ENCODE data around the gene LDAH. TPM values are rescaled to one million over a fixed set of nuclear protein-coding genes. Genes with fewer than 3 reads are reported as not detected.

LDAH gene
- total and polyA plus RNA-seq, 7 donors, result 6.0 to 18.3 (median 12.2) TPM

- H3K9me3 ChIP-seq, result no peaks in the 10 kb centered on the region
- H3K36me3 ChIP-seq, result peaks cover 0 to 4% (median 0%) of the 10 kb centered on the region in 4 donors
- H3K27ac ChIP-seq, result no peak overlapping the region
- no peaks in the 10 kb centered on the region for H3K27me3 ChIP-seq
- 96 to 97% methylated on average over 3 of the region's 3 CpGs for WGBS, 2 donors
- TF ChIP-seq EP300 (IDR thresholded peaks at IDR 0.05) (no peak), POLR2AphosphoS5 (IDR thresholded peaks at IDR 0.05) (no peak), CTCF (IDR thresholded peaks at IDR 0.05) (no peak), POLR2A (IDR thresholded peaks at IDR 0.05) (no peak)
- no peak for DNase-seq
- H3K4me1 ChIP-seq, result no peaks in the 10 kb centered on the region
- intact Hi-C loops (cut with DNase I), result no loop called here
- no peak overlapping the region for H3K4me3 ChIP-seq
Measured at GRCh38 chr2:20752293-20752692, 70.6 kb downstream of the LDAH start.

- no peaks in the 10 kb centered on the region for H3K36me3 ChIP-seq
- 42 to 76% methylated on average over 1 of the region's 1 CpG for WGBS, 2 donors
- no peak for DNase-seq
- H3K9me3 ChIP-seq, result no peaks in the 10 kb centered on the region
- H3K27me3 ChIP-seq, result no peaks in the 10 kb centered on the region
- intact Hi-C loops (cut with DNase I), result no loop called here
- TF ChIP-seq POLR2A (IDR thresholded peaks at IDR 0.05) (no peak), CTCF (IDR thresholded peaks at IDR 0.05) (no peak), EP300 (IDR thresholded peaks at IDR 0.05) (no peak), POLR2AphosphoS5 (IDR thresholded peaks at IDR 0.05) (no peak)
- H3K4me3 ChIP-seq, result no peak overlapping the region
- no peak overlapping the region for H3K27ac ChIP-seq
- no peaks in the 10 kb centered on the region for H3K4me1 ChIP-seq
Measured at GRCh38 chr2:20747317-20747716, 75.6 kb downstream of the LDAH start.

GRCh38 chr2:20745924-20746555 is 76.9 kb downstream of the LDAH start:
- Histone ChIP-seq H3K27ac (no peak overlapping the region), H3K4me1 (no peaks in the 10 kb centered on the region), H3K4me3 (no peak overlapping the region), H3K9me3 (no peaks in the 10 kb centered on the region), H3K36me3 (peaks cover 0 to 4% (median 0%) of the 10 kb centered on the region in 4 donors), H3K27me3 (no peaks in the 10 kb centered on the region)
- intact Hi-C loops (cut with DNase I), result no loop called here
- 38 to 45% methylated on average over 2 of the region's 2 CpGs for WGBS, 2 donors
- TF ChIP-seq EP300 (IDR thresholded peaks at IDR 0.05) (no peak), POLR2AphosphoS5 (IDR thresholded peaks at IDR 0.05) (no peak), CTCF (IDR thresholded peaks at IDR 0.05) (no peak), POLR2A (IDR thresholded peaks at IDR 0.05) (no peak)
- no peak for DNase-seq

GRCh38 chr2:20744366-20745335 is 78.2 kb downstream of the LDAH start:
- DNase-seq, result no peak
- WGBS, 2 donors, result 80 to 94% methylated on average over 2 of the region's 2 CpGs
- TF ChIP-seq POLR2AphosphoS5 (IDR thresholded peaks at IDR 0.05) (no peak), CTCF (IDR thresholded peaks at IDR 0.05) (no peak), EP300 (IDR thresholded peaks at IDR 0.05) (no peak), POLR2A (IDR thresholded peaks at IDR 0.05) (no peak)
- Histone ChIP-seq H3K4me3 (no peak overlapping the region), H3K27me3 (no peaks in the 10 kb centered on the region), H3K36me3 (peaks cover 0 to 4% (median 0%) of the 10 kb centered on the region in 4 donors), H3K27ac (no peak overlapping the region), H3K4me1 (no peaks in the 10 kb centered on the region), H3K9me3 (no peaks in the 10 kb centered on the region)
- intact Hi-C loops (cut with DNase I), result no loop called here

Measured in sigmoid colon (tissue), 7 donors.